Head of caudate nucleus (tissue), 42 donors: ENCODE data around the gene FAM184B.

Source experiments
- DNase-seq, 42 donors: peaks; one replicate each; pipeline versions ENCODE4 v3.0.0 to v3.0.0-alpha.2; 2020 to 2021; ENCODE audit warnings: mixed read lengths in 7 of 42
- intact Hi-C: fragments of 100-400 bp; cut with DNase I; formaldehyde crosslinking; loops from one replicate; pipeline ENCODE4 v1.15.0; 2022

FAM184B gene

GRCh38 chr4:17657849-17658248, 123.6 kb downstream of the FAM184B start:
- no peak for DNase-seq
- intact Hi-C loops, result no loop called here

- no peak for DNase-seq
- intact Hi-C loops, result no loop called here
These were observed 124.3 kb downstream of the FAM184B start for GRCh38 chr4:17657090-17657489.

GRCh38 chr4:17654701-17655100, 126.7 kb downstream of the FAM184B start:
- no peak for DNase-seq
- intact Hi-C loops, result no loop called here

- peak in 1 of 42 donors; percentile 30 for DNase-seq
- intact Hi-C loops, result no loop called here
These were observed 131.0 kb downstream of the FAM184B start for GRCh38 chr4:17650406-17650805.

- intact Hi-C loops, result no loop called here
- no peak for DNase-seq
These were observed 133.5 kb downstream of the FAM184B start for GRCh38 chr4:17647927-17648326.

GRCh38 chr4:17647176-17647806, 134.1 kb downstream of the FAM184B start:
- intact Hi-C loops, result no loop called here
- DNase-seq, result no peak

GRCh38 chr4:17646693-17647092, 134.7 kb downstream of the FAM184B start:
- intact Hi-C loops, result no loop called here
- DNase-seq, result no peak

- DNase-seq, result no peak
- intact Hi-C loops, result no loop called here
These were observed 139.0 kb downstream of the FAM184B start for GRCh38 chr4:17642398-17642783.

- DNase-seq, result peak in 1 of 42 donors; percentile 36
- intact Hi-C loops, result loop anchor here (5.0 kb wide), 1 partner anchor 92 kb away; no protein-coding TSS in a partner anchor
These were observed 142.3 kb downstream of the FAM184B start for GRCh38 chr4:17639136-17639535.

- intact Hi-C loops, result loop anchor here (5.0 kb wide), 1 partner anchor 90 kb away; no protein-coding TSS in a partner anchor
- peak; percentile 66 to 96 (median 86) for DNase-seq
These were observed 144.5 kb downstream of the FAM184B start for GRCh38 chr4:17636696-17637622.

GRCh38 chr4:17636341-17636695, 145.1 kb downstream of the FAM184B start:
- intact Hi-C loops, result loop anchor here (5.0 kb wide), 1 partner anchor 89 kb away; no protein-coding TSS in a partner anchor
- DNase-seq, result peak in 10 of 42 donors; percentile 12 to 40 (median 17)

- intact Hi-C loops, result loop anchor here (5.0 kb wide), 1 partner anchor 88 kb away; no protein-coding TSS in a partner anchor
- DNase-seq, result peak in 1 of 42 donors; percentile 0
These were observed 146.4 kb downstream of the FAM184B start for GRCh38 chr4:17635056-17635455.

- intact Hi-C loops, result no loop called here
- DNase-seq, result peak in 2 of 42 donors; percentile 8 to 32
These were observed 147.8 kb downstream of the FAM184B start for GRCh38 chr4:17633600-17633999.

- intact Hi-C loops, result no loop called here
- peak in 1 of 42 donors; percentile 33 for DNase-seq
These were observed 151.2 kb downstream of the FAM184B start for GRCh38 chr4:17630228-17630627.

- DNase-seq, result peak in 1 of 42 donors; percentile 37
- intact Hi-C loops, result no loop called here
These were observed 156.6 kb downstream of the FAM184B start for GRCh38 chr4:17624821-17625220.

- intact Hi-C loops, result no loop called here
- no peak for DNase-seq
These were observed 157.9 kb downstream of the FAM184B start for GRCh38 chr4:17623451-17624001.

GRCh38 chr4:17619416-17620105, 161.9 kb downstream of the FAM184B start:
- intact Hi-C loops, result loop anchor here (10.0 kb wide), 1 partner anchor 405 kb away; the partner anchor contains the start of gene LCORL
- no peak for DNase-seq

GRCh38 chr4:17618926-17619325, 162.5 kb downstream of the FAM184B start:
- DNase-seq, result no peak
- intact Hi-C loops, result loop anchor here (10.0 kb wide), 1 partner anchor 406 kb away; the partner anchor contains the start of gene LCORL

- intact Hi-C loops, result loop anchor here (10.0 kb wide), 1 partner anchor 409 kb away; the partner anchor contains the start of gene LCORL
These were observed 165.1 kb downstream of the FAM184B start for GRCh38 chr4:17616283-17616682.

More at GRCh38 chr4:17616283-17616682, 165.1 kb downstream of the FAM184B start:
- no peak for DNase-seq
